Upper lobe of right lung (tissue), 1 donor: Measurements from ENCODE around the gene CEP152. TPM values are rescaled to one million over a fixed set of nuclear protein-coding genes. Genes with fewer than 3 reads are reported as not detected.

ENCODE experiments used
- ATAC-seq: fragments of 200-7000 bp; cut with Tn5 transposase; one replicate; pipeline ENCODE4 v1.9.1; 2020; ENCODE audit warnings: mild to moderate bottlenecking, moderate library complexity
- DNase-seq: peaks from one replicate; pipeline ENCODE4 v3.0.0-alpha.2; 2020
- H3K27ac ChIP-seq: fragments of 200-600 bp; one replicate; pipeline ENCODE4 v1.8.0; 2022
- H3K27me3 ChIP-seq: fragments of 200-600 bp; one replicate; pipeline ENCODE4 v1.8.0; 2022; ENCODE audit warnings: mild to moderate bottlenecking
- H3K36me3 ChIP-seq: fragments of 200-600 bp; one replicate; pipeline ENCODE4 v1.8.0; 2022
- H3K4me1 ChIP-seq: fragments of 200-600 bp; one replicate; pipeline ENCODE4 v1.8.0; 2022
- H3K4me3 ChIP-seq: fragments of 200-600 bp; one replicate; pipeline ENCODE4 v1.8.0; 2022; ENCODE audit warnings: mild to moderate bottlenecking
- H3K9me3 ChIP-seq: fragments of 200-600 bp; one replicate; pipeline ENCODE4 v1.8.0; 2022
- intact Hi-C: fragments of 100-400 bp; cut with DNase I; formaldehyde crosslinking; loops from one replicate; pipeline ENCODE4 v1.11.0; 2022
- total RNA-seq: library from RNA; stranded (reverse); fragmentation: NEBNext Ultra II Directional; extraction: Animal tissue kit (Norgen Biotek cat#: 25700); gene quantifications from one replicate; pipeline ENCODE4 v1.2.1, GENCODE V29; 2021
- TF ChIP-seq, protein P1 (sequence below): fragments of 200-600 bp; IDR thresholded peaks from one replicate; pipeline ENCODE4 v1.8.0; 2022; ENCODE audit warnings: antibody characterized with exemption
- donor health status: DM: no; HTN: yes; CAD: no; lungs with severe emphysema.

The CEP152 gene
- total RNA-seq, 1 donor from 2014 or later: 4.2 TPM

DNA sequence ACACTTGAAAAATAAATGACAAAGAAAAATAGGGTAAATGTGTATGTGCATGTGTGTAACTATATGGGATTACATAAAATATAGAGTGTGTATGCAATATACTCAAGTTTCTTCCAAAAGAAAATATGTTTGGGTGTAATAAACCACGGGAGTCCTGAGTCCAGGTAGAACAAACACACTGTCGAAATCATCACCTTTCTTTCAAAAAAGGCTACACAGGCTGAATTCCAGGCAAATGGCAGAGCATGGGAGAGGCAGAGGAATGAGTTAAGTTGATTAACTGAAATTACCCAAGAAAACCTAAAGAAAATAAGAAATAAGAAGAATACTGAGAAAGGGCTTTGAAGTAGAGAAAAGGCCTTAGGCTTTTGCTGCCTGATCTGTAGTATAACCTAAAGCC, 26.1 kb downstream of the CEP152 start:
- intact Hi-C loops: no loop called here
- DNase-seq (no peak), ATAC-seq (no peak)
- Histone ChIP-seq H3K27me3 (no peaks in the 10 kb centered on the region), H3K4me1 (no peaks in the 10 kb centered on the region), H3K4me3 (no peak overlapping the region), H3K27ac (no peak overlapping the region), H3K9me3 (no peaks in the 10 kb centered on the region), H3K36me3 (peaks cover 18% of the 10 kb centered on the region)
- TF ChIP-seq, protein P1, sequence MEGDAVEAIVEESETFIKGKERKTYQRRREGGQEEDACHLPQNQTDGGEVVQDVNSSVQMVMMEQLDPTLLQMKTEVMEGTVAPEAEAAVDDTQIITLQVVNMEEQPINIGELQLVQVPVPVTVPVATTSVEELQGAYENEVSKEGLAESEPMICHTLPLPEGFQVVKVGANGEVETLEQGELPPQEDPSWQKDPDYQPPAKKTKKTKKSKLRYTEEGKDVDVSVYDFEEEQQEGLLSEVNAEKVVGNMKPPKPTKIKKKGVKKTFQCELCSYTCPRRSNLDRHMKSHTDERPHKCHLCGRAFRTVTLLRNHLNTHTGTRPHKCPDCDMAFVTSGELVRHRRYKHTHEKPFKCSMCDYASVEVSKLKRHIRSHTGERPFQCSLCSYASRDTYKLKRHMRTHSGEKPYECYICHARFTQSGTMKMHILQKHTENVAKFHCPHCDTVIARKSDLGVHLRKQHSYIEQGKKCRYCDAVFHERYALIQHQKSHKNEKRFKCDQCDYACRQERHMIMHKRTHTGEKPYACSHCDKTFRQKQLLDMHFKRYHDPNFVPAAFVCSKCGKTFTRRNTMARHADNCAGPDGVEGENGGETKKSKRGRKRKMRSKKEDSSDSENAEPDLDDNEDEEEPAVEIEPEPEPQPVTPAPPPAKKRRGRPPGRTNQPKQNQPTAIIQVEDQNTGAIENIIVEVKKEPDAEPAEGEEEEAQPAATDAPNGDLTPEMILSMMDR: no peak

DNA sequence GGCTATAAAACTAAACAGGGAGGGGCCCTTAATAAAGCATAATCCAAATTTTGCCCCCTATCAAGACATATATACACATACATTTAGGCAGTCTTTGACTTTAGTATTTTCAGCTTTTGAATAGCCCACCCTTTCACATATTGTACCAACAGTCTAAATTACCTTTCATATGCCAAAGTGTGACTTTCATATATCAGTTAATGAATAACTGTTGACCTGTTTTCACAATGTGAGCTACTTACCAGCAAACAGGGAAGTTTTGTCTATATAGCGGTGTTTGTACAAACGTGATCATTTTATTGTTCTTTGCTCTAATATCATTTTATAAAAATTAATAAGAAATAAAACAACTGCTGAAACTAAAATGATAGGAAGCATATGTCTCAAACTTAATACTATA, 28.0 kb downstream of the CEP152 start:
- Histone ChIP-seq H3K36me3 (peaks cover 7% of the 10 kb centered on the region), H3K27ac (no peak overlapping the region), H3K9me3 (no peaks in the 10 kb centered on the region), H3K4me3 (no peak overlapping the region), H3K4me1 (no peaks in the 10 kb centered on the region), H3K27me3 (no peaks in the 10 kb centered on the region)
- intact Hi-C loops: no loop called here
- ATAC-seq (no peak), DNase-seq (no peak)
- TF ChIP-seq, protein P1: no peak

DNA sequence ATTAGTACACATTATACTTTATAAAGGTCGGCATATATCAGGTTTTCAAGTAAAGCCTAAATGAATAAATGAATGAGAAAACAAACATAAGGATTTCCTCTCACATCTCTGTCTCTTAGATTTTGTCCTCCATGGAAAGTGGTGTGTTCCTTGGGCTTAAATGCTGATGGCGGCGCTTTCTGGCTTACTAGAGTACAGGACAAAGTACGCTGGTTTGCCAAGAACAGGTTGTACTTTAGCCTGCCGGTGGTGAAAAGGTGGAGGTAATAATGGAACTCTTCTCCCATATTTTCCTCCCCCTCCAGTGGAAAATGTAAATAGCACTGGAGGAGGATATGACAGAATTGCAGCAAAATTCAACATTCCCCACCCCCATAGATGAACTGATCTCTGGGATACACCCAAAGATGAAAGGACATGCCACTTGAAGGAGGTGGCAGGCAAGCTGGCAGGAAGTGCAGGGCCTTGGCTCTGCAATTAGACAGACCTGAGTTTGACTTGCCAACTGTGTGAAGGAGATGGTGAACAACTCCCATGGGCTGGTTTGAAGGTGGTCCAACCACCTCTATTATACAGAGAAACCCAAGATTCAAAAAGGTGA, 29.3 kb downstream of the CEP152 start:
- no peak for ATAC-seq
- Histone ChIP-seq H3K4me3 (no peak overlapping the region), H3K27me3 (no peaks in the 10 kb centered on the region), H3K4me1 (no peaks in the 10 kb centered on the region), H3K27ac (no peak overlapping the region), H3K9me3 (no peaks in the 10 kb centered on the region), H3K36me3 (peaks cover 7% of the 10 kb centered on the region)
- no peak for DNase-seq
- TF ChIP-seq, protein P1: no peak
- intact Hi-C loops: no loop called here

DNA sequence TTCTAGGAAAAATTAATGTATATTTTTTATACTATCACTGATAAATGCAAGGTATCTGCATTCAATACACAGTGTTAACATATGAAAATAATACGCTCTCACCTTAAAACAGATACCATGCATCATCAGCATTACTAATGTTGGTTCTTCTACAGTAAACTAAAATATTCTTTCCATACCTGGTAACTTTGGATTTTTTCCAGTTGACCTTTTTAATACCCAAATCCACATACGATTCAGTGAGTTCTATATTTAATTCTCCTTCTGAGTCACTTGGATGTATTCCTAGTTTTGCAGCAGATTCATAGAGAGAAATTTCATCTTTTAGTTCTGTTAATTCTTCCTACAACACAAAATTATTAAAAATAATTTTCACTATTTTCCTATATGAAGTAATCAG, 29.9 kb downstream of the CEP152 start:
- Histone ChIP-seq H3K27ac (no peak overlapping the region), H3K4me3 (no peak overlapping the region), H3K36me3 (peaks cover 7% of the 10 kb centered on the region), H3K9me3 (no peaks in the 10 kb centered on the region), H3K4me1 (no peaks in the 10 kb centered on the region), H3K27me3 (no peaks in the 10 kb centered on the region)
- intact Hi-C loops: no loop called here
- DNase-seq: no peak
- ATAC-seq: no peak
- TF ChIP-seq, protein P1: no peak

DNA sequence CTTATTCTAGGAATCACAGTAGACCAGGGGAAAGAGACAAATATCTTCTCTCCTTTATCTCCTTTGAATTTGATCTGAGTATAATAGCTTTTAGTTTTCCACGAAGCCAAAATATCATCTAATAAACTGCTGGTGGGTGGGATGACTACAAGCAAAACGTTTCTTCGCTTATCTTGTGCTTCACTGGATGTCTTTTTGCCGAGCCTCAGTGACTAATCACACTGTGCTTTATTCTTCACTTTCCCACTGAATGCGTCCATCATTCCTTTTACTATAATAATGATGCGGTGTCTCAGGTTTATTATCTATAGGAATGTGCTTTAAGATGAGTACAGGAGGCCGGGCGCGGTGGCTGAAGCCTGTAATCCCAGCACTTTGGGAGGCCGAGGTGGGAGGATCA, 32.5 kb downstream of the CEP152 start:
- H3K9me3 ChIP-seq: no peaks in the 10 kb centered on the region
- ATAC-seq: no peak
- intact Hi-C loops: no loop called here

More for the DNA sequence above, 32.5 kb downstream of the CEP152 start:
- no peaks in the 10 kb centered on the region for H3K4me1 ChIP-seq
- H3K4me3 ChIP-seq: no peak overlapping the region
- DNase-seq: no peak
- H3K27ac ChIP-seq: no peak overlapping the region
- TF ChIP-seq, protein P1: no peak
- H3K36me3 ChIP-seq: peaks cover 7% of the 10 kb centered on the region
- H3K27me3 ChIP-seq: no peaks in the 10 kb centered on the region
